GM12872 (cell line): ENCODE results near the gene SUCLA2.

Experiments used
- CTCF ChIP-seq: IDR thresholded peaks from 3 replicates; pipeline ENCODE4 v1.5.1; 2011; ENCODE audit warnings: low read depth, mild to moderate bottlenecking, low read length, moderate library complexity; ENCODE audit not compliant: insufficient read depth

SUCLA2 gene

GRCh38 chr13:47901441-47901840 is 99.6 kb downstream of the SUCLA2 start:
- no peak for TF ChIP-seq CTCF

- no peak for TF ChIP-seq CTCF
Measured at GRCh38 chr13:47898080-47898479, 103.0 kb downstream of the SUCLA2 start.

- no peak for TF ChIP-seq CTCF
Measured at GRCh38 chr13:47897411-47898050, 103.5 kb downstream of the SUCLA2 start.

- TF ChIP-seq CTCF, result no peak
Measured at GRCh38 chr13:47896546-47896945, 104.5 kb downstream of the SUCLA2 start.

GRCh38 chr13:47896111-47896510 is 105.0 kb downstream of the SUCLA2 start:
- no peak for TF ChIP-seq CTCF

GRCh38 chr13:47893527-47893926 is 107.5 kb downstream of the SUCLA2 start:
- TF ChIP-seq CTCF, result no peak
